ENCODE results near the gene FIBCD1.
A peak's percentile ranks its signal among the peaks of the same experiment; 100 is the strongest.
"Not testable (repeated sequence)": the region's sequence is repeated elsewhere in the genome, so short reads cannot be mapped to it uniquely, and the experiment has no call there.

The FIBCD1 gene

DNA sequence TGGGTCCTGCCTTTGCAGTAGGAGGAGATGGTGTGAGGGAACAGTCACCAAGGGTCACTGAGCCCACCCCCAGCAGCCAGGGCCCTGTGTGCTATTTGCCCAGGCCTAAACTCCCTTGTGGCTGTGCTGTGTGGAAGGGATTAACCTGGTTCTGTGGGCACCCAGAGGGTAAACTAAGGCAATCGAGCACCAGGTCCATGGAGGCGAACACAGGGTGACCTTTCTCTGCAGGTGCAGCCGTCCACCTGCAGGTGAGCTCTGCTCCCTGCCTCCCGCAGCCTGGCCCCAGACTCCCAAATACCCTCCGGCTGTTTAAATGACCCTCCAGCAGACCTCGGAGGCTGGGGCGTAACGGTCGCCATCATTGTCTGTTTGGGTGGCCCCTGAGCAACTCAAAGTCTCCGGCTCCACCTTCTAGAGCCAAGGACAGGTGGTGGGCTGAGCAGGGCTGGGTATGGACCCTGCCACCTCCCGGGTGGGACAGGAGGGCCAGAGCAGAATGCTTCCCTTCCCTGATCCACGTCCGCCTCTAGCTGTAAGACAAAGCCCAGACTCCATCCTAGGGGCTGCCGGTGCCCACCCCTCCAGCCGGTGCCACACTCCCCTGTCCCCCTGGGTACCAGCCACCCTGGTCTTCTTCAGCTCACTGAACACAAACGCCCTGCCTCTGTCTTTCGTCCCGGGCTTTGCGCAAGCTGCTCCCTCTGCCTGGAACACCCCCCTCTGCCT is 34.1 kb upstream of the FIBCD1 start:
- no peak for DNase-seq

DNA sequence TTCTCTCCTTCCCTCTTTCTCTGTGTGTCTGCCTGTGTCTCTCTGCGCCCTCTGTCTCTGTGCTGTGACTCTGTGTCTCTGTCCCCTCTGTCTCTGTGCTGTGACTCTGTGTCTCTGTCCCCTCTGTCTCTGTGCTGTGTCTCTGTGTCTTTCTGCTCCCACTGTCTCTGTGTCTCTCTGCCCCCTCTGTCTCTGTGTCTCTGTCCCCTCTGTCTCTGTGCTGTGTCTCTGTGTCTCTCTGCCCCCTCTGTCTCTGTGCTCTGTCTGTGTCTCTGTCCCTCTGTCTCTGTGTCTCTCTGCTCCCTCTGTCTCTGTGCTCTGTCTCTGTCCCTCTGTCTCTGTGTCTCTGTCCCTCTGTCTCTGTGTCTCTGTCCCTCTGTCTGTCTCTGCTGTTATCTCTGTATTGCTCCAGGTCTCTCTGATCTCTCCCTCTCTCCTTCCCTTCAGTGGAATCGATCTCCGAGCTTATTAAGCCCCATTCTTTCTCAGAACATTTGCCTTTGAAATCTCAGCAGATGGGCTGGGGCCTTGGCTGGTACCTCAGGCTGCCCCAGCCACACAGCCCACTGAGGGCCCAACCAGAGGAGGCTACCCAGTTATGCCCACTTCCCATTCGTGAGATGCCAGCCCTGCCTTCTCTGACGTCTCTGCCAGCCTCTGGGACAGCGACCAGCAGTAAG is 33.4 kb upstream of the FIBCD1 start:
- no peak for DNase-seq

DNA sequence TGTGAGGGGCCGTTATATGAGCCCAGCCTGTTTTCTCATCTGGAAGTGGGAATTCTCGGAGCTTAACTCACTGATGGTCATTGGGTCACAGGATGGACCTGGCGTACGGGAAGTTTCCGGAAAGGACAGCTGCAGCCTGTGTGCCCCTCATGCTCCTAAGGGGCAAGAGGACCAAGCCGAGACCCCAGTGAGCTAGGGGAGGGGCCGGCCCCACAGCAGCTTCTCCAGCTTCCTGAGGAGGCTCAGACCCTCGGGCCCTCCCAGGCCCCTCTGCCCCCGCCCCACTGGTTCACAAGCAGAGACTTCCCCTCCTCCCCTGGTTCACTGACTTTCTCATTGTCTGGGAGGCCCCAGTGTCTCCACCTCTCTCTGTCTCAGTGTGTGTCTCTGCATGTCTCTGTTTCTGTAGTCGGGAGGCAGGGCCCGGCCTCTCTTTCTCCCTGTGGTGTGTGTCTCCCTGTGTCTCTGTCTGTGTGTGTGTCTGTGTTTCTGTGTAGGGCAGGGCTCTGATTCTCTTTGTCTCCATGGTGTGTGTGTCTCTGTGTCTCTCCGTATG is 32.3 kb upstream of the FIBCD1 start:
- no peak for DNase-seq

DNA sequence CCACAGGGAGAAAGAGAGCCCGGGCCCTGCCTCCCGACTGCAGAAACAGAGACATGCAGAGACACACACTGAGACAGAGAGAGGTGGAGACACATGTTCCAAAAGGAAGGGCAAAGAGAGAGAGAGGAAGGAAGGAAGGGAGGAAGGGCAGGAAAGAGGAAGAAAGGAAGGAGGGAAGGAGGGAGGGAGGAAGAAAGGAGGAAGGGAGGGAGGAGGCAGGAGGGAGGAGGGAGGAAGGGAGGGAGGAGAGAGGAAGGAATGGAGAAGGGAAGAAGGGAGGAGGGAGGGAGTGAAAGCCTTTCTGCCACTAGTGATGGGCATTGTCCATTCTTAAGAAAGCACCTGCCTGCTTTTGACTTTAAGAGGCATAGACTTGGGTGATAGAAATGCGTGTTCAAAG is 31.8 kb upstream of the FIBCD1 start:
- no peak for DNase-seq

DNA sequence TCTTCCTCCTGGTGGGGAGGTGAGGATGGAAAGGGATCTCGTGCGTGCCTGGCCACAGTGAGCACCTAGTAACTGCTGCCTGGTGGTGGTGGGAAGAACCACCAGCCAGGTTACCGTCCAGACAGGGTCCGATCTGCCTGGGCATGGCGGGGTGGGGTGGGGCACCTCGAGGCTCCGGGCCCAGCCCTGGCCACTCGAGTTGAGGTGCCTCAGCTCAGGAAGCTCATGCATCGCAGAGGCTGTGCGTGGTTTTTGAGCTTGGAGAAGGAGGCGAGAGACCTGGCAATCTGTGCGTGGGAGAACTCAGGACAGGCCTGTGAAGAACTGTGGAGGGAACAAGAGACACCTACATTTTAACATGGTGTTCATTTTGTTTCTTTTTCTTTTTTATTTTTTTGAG is 31.0 kb upstream of the FIBCD1 start:
- no peak for DNase-seq

DNA sequence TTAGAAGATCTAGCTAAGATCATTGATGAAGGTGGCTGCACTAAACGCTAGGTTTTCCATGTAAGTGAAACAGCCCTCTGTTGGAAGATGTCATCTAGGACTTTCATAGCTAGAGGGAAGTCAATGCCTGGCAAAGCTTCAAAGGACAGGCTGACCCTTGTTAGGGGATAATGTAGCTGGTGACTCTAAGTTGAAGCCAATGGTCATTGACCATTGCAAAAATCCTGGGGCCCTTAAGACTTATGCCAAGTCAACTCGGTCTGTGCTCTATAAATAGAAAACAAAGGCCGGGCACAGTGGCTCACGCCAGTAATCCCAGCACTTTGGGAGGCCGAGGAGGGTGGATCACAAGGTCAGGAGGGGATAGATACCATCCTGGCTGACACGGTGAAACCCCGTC is 26.6 kb upstream of the FIBCD1 start:
- no peak for DNase-seq

DNA sequence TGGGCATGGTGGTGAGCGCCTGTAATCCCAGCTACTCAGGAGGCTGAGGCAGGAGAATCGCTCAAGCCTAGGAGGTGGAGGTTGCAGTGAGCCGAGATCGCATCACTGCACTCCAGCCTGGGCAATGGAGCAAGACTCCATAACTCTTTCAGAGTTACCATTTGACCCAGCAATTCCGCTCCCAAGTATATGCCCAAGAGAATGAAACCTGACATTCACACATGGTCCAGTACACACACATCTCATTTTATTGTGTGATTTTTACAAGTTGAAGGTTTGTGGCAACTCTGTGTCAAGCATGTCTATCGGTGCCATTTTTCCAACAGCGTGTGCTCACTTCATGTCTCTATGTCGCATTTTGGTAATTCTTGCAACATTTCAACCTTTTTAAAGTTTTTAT is 24.9 kb upstream of the FIBCD1 start:
- DNase-seq: no peak

DNA sequence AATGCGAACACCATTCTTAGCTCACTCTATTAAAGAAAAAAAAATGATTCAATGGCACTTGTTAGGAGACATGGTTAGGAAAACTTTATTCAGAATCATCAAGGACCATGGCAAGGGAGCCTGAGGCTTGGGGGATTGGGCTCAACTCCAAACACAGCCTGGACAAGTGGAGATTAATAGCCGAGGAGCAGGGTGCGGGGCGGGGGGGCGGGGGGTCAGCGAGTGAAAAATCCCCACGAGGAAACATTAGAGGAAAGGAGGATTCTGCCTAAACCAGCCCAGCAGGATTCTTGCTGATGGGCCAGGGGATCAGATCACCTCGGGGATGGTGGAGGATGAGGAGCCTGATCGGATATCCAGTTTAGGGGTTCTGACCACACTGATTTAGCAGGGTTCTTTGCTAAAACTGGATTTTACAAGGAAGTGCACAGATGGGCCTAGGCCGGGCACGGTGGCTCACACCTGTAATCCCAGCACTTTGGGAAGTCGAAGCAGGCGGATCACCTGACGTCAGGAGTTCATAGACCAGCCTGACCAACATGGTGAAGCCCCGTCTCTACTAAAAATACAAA is 24.4 kb upstream of the FIBCD1 start:
- no peak for DNase-seq

DNA sequence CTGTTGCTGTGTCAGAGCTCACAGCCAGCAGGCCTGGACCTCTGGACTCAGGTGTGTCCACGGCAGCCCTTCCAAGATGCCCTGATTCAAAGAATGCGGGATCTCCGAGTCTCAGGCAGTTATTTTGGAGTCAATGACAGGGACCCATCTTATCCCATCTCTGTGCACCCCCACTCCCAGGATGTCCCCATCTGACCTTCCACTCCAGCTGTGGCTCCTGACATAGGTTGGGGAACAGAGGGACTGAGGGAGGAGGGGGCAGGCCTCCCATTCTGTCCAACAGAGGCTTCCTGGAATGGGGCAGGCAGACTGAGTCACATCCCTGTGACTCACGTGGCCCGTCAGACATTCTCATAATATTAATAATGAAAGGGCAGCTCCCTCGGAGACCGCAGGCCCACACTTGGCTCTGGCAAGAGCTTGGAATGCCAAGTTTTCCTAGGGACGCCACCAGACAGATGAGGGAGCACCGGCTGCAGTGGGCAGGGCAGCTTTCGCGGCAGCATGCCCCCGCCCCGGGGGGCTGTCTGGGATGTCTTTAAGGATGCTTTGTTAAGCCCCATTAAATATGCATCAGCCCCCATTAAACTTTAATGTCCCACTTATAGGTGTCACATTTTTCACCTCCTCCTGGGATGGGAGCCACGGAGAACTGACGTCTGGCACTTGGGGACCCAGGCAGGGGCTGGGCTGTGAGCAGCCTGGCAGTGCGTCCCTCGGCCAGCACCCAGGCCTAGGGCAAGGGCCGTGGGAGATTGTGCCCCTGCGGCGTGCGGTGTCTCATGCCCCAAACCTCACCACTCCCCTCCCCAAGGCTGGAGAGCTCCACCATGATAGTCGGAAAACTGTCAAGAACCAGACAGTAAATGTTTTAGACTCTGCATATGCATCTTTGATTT is 23.6 kb upstream of the FIBCD1 start:
- no peak for DNase-seq

DNA sequence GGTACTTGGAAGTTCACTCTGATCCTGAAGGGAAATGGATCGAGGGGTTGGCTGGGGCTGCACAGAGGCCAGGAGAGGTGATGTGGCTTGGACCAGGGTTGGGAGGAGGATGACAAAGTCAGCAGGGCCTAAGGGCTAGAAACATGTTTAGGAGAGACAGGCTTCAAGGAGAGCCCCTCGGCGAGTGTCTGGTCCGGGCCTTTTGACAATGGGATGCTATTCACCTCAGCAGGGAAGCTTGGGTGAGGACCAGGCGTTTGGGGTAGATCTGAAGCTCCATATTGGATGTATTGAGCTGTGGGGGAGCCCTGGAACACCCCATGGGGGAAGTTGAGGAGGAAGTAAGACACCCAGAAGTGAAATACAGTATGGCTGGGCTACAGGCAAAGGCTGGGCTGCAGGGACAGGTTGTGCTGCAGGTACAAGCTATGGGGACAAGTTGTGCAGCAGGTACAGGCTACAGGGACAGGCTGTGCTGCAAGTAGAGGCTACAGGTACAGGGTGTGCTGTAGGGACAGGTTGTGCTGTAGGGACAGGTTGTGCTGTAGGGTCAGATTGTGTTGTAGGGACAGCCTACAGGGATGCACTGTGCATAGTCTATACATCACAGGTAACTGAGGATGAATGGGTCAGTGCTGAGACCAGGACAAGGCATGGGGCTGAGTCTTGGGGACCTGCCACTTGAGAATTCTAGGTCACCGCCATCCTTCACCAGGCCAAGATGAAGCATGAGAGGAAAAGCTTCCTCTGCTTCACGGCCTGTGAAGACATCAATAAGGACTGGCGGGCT is 22.7 kb upstream of the FIBCD1 start:
- no peak for DNase-seq

DNA sequence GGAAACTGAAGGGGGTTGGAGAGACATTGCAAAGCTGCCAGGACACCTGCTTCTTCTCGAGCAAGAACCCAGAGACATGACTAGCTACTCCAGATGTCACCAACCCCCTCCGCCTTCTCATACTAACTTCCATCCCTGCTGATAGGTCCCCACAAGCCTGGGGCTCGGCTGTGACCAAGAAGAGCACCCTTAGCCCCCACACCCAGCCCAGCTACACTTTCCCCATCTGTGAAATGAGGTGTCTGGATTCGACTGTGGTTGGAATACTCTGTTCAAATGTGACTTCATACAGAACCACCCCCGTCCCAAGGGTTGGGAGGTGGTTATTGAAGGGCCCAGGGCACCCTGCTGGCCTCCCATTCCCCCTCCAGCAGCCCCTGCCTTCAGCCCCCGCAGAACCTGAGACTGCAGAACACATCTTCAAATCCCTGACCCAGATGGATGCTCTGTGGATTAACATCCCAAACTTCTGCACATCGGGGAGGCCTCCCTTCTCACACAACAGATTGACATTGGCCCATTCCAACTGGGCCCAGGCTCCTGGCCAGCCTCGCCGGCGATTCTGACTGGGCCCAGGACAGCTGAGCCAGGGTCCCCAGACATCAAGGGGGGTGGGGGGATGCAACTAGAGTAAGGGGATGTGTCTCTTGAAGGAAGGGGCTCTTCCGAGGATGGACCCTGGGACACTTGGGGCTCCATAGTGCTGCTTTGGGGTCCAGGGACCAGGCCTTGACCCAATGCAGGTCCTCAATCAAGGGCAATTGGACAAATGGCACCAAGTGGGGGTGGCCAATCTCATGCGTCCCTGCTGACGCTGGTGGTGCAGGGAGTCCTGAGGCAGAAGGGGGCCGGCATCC is 21.7 kb upstream of the FIBCD1 start:
- no peak for DNase-seq

DNA sequence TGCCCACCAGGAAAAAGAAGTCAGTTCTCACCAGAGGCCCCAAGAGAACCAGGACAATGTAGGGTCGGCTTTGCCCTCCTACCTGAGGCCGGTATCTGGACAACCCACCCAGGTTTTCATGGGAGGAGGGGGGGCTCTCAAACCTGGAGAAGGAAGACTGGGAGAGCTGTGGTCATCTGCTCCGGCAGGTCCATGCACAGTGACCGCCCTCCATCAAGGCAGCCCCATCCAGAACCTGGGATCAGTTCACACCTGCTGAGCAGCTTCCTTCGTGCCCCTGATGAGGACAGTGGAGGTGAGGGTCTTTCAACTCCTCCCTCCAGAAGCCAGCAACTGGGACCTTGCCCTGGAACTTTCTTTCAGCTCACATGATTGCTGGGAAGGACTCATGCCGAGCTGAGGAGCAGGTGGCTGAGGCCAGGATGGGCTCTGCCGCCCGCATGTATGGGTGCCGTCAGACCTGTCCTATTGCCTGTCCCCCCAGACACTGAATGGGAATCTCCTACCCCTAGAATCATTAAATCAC is 20.8 kb upstream of the FIBCD1 start:
- DNase-seq: no peak

DNA sequence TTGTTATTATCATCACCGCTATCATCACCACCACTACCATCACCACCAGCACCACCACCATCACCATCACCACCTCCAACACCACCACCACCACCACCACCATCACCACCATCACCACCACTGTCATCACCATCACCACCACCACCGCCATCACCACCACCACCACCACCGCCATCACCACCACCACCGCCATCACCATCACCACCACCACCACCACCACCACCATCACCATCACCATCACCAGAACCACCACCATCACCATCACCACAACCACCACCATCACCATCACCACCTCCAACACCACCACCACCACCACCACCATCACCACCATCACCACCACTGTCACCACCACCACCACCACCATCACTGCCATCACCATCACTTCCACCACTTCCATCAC is 19.5 kb upstream of the FIBCD1 start:
- DNase-seq: not testable (repeated sequence)

DNA sequence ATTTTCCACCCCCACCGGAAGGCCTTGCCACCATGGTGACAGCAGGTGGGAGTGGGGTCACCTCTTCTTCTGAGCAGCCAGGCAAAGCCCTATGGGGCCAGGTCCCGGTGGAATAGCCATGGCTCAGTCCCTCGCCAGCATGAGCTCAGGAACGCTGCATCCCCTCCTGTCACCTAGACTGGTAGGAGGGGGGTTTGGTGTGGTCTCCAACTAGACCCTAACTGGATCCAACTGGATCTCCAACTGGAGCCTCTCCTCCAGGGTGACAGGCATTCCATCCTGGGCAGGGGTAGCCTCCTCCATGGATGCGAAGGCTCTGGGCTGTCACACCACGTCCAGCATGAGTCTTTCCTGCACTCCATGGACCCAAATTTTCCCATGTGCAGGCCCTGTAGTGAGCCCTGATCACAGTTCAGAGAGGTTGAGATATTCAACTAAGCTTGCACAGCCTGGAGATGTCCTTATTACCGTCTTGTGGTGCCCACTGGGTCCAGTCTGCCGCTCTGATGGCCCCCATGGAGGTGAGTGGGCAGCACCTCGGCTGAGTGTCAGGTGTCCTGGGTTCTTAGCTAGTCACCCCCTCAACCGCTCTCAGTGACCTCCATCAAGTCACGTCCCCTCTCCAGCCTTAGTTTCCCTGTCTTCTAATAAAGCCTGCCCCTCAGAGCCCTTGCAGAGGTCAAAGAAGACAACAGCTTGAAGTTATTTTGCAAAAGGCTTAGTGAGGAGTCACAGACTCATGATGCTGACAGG is 18.6 kb upstream of the FIBCD1 start:
- no peak for DNase-seq

DNA sequence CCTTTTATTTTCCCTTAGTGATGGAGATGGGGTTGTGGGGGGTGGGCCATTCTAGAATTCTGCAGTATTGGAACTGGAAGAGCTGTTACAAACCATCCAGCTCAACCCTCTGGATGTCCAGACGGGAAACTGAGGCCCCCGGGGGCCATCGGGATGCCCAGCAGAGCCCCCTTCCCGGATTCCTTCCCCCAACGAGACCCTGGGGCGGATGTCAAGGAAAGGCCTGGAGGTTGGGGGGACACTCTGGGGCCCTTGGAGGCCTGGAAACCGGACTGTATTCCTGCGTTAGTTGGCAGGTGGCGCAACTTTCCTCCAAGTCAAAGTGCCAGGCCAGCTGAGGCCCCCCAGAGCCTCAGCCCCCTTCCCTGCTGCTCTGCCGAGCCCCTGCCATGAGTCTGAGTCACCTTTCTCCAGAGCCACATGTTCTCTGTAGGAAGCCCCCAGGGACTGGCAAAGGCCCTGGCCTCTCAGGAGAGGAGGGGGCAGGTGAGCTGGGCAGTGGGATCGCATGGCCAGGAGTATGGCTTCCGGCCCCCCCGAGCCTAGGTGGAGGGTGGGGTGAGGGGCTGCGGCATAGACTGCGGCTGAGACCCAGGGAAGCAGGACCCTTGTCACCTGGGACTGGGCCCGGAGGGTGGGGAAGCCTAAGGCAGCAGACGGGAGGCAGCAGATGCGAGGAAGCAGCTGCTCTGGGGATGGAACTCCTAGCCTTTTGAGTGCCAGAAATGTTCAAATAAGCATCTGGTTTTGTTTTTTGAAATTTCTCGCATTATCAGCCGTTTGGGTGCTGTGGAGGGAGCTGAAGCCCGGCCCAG is 17.8 kb upstream of the FIBCD1 start:
- peak; percentile 94 for DNase-seq

DNA sequence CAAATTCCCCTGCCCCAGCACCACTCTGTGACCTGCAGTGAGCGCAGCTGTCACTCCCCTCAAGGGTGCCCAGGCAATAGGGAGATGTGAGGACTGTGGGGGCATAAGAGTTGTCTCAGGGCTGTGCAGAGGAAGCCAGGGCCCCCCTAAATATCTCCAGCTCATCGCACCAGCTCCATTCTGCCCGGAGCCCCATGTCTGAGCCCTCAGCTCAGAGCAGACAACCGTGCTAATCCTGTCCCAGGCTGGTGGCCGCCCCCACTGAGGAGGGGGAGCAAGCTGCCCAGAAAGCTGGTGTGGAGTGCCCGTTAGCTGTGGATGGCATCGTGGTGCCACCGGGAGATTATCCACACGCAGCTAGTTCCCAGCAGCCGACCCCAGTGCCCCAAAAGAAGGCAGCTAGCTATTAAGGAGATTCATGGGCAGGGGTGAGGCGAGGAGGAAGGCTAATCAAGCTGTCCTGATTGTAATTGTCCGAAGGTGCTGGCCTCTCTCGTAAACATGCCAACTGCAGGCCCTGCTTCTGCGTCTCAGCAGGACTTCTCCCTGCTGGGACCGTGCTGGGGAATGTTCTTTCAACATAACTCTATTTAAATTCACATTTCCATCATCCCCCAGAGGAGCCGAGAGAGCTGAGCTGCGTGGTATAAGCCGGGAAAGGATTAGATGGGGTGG is 17.0 kb upstream of the FIBCD1 start:
- no peak for DNase-seq

DNA sequence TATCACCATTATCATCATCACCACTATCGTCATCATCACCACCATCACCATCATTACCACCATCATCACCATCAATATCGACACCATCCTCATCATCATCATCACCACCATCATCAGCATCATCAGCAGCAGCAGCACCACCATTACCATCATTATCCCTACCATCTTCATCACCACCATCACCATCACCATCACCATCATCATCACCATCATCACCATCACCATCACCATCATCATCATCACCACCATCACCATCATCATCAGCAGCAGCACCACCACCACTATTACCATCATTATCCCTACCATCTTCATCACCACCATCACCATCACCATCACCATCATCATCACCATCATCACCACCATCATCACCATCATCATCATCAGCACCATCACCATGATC is 15.9 kb upstream of the FIBCD1 start:
- DNase-seq: not testable (repeated sequence)

DNA sequence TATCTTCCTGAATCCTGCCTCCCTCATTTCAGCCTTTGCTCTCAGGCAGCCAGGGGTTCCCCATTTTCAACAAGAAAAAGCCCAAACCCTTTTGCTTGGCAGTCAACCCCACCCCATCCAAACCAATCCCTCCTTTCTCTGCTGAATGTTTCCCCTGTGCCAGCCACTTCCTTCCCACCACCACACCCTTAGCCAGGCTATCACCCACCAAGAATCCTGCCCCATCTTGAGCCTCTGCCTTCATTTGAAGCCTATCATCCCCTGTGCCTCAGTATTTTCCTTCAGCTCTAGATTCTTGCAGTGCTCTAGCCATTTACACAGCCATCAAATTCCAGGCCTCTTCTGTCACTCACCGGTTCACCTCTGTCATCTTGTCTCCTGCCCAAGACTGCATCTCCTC is 15.3 kb upstream of the FIBCD1 start:
- no peak for DNase-seq
